NCI-H82 treated with DMSO at 0.1 percent for 48 hours (cell line): ENCODE measurements around the gene KIAA0753.

Experiments
- DNase-seq: peaks from one replicate; lab custom pipeline; 2025; ENCODE audit not compliant: unreplicated experiment; lab: John Stamatoyannopoulos, UW

Gene KIAA0753

DNA sequence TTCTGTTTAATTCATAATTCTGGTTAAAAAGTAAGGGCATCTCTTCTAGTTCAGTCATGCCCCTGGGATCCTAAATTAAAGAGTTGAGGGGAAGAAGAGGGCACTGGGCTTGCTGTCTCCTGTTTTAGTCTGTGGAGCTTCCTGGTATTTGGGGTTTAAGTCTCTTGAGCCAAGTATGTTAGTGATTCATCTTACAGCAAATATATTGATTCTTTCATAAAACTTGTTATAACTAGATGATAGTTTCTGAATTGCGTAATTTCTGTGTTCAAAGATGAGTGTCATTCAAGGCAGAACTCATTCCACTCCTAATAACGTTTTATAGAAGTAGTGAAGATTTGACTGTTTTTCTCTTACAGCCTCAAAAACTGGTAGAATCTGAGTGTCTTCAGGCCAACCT lies 2.1 kb upstream of the KIAA0753 start:
- DNase-seq = no peak

GRCh38 chr17:6641247-6641863 lies 844 bp upstream of the KIAA0753 start:
- peak; percentile 76 for DNase-seq

GRCh38 chr17:6639586-6640535 lies 650 bp downstream of the KIAA0753 start:
- no peak for DNase-seq

DNA sequence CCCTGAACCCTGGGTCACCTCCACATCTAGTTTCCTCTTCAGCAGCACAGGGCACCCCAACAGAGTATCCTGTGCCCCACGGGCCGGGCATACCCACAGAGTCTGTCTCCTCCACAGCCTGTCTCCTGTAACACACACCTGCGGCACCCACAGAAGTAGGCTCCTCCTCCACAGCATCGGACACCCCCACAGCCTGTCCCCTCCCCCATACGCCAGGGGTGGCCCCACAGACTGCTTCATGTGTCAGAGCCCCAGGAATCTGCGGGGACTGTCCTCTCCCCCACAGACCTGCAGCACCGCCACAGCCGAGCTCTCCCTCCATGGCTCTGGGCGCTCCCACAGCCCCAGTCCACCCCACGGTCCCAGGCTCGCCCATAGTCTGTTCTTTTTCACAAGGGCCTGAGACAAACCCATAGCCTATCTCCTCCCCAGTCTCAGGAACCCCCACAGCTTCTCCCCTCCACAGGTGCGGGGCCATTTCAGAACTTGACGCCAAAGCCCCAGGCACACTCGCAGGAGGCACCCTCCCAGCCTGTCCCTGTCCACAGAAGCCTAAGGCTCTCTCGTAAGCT lies 1.4 kb downstream of the KIAA0753 start:
- no peak for DNase-seq

GRCh38 chr17:6638046-6638908 lies 2.2 kb downstream of the KIAA0753 start:
- no peak for DNase-seq

GRCh38 chr17:6637458-6637840 lies 3.1 kb downstream of the KIAA0753 start:
- DNase-seq = no peak

GRCh38 chr17:6636616-6637457 lies 3.7 kb downstream of the KIAA0753 start:
- no peak for DNase-seq

- DNase-seq = no peak
Observed at GRCh38 chr17:6636105-6636504, 4.4 kb downstream of the KIAA0753 start.

GRCh38 chr17:6633263-6633662 lies 7.2 kb downstream of the KIAA0753 start:
- no peak for DNase-seq

- DNase-seq = no peak
Observed at GRCh38 chr17:6632530-6632929, 8.0 kb downstream of the KIAA0753 start.

GRCh38 chr17:6630390-6630789 lies 10.1 kb downstream of the KIAA0753 start:
- no peak for DNase-seq

- no peak for DNase-seq
Observed at GRCh38 chr17:6627019-6627418, 13.5 kb downstream of the KIAA0753 start.

DNA sequence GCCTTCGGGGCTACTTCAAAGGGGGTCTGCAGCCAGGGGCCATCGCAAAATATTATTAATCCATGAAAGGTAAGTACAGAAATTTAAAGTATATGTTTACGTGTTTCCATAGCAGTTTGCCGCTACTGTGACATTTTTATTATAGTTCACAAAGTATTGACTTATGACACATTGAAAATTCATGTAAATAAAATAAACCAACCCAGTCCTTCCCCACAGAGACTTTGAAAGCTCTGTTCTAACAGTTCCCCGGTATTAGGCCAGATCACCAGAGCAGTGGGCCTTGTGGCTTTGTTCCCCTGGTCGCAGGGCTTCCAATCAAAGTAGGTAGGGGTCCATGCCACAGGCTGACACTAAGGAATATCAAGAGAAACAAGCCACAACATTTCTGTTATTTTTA lies 13.9 kb downstream of the KIAA0753 start:
- DNase-seq = no peak

DNA sequence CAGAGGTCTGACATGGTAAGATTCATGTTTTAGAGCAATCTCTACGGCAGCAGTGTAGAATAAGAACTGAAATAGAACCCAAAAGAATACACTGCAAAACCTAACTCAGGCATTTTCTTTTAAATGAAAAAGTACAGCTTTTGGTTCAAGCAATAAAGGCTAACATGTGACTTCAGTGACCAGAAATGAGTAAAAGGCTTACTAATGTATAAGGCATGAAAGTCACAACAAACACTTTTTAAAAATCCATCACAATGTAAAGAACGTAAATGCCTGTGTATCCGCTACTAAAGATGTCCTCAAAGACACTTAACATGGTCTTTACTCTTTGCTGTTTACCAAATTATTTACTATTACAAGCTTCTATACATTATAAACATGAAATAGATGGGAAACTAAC lies 16.6 kb downstream of the KIAA0753 start:
- DNase-seq = no peak

- no peak for DNase-seq
Observed at GRCh38 chr17:6611231-6611630, 29.3 kb downstream of the KIAA0753 start.

- DNase-seq = no peak
Observed at GRCh38 chr17:6610011-6610410, 30.5 kb downstream of the KIAA0753 start.

DNA sequence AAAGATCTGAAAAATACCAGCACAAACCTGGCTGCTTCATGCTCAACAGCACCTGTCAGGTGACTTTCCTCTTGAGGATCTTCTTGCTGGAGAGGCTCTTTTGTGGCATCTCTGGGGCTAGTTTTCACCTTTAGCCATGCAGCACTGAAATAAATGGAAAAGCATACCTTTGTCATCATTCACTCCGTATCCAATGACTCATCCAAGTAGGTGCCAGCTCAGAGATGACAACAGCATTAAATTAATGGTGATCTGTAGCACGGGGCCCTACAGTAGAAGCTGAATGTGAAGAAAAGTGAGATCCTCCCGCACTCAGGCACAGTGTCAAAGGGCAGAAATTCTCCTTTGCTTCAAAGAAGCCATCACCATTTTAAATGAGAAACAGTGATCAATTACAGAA lies 32.2 kb downstream of the KIAA0753 start:
- DNase-seq = no peak

DNA sequence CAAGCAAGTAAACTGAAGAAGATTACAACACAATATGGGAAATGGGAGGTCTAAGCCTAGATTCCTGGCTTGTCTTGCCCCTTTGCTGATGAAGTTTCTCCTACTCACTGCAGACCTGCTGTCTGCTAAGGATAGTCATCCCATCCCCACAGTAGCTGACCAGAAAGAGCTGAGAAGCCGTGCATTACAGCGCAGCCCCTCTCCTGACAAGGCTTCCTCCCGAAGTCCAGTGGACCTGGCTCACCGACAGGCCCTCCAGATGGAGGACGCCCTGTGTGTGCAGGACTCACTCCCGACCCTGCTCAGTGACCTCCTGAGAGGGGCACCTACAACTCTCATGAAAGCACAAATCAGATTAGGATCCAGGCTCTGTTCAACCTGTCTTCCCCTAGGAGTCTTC lies 35.4 kb downstream of the KIAA0753 start:
- no peak for DNase-seq

DNA sequence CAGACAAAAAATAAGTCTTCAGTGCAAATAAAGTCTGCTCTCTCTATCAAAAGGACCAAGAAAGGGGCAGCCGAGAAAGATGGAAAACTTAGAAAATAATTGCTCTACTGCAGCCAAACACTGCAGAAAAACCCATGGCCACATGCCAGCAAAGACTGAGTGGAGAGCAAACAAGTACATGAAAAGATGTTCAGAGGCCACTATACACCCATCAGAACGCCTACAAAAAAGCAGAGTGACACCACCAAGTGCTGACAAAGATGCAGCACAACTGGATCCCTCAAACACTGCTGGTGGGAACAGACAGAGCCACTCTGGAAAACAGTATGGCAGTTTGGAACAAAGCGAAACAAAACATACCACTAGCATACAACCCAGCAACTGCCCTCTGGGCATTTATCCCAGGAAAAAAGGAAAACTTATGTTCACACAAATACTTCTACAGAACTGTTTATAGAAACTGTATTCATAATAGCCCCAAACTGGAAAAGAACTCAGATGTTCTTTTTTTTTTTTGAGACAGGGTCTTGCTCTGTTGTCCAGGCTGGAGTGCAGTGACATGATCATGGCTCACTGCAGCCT lies 36.7 kb downstream of the KIAA0753 start:
- no peak for DNase-seq

GRCh38 chr17:6602141-6602540 lies 38.4 kb downstream of the KIAA0753 start:
- DNase-seq = no peak
